K562 (cell line): ENCODE results near the gene MALAT1. TPM values are rescaled to one million over a fixed set of nuclear protein-coding genes. Genes with fewer than 3 reads are reported as not detected.

ENCODE experiments used
- CHD1 ChIP-seq: fragments of 200-600 bp; sonication (generic); IDR thresholded peaks from one replicate; pipeline ENCODE4 v1.6.1; 2012; ENCODE audit warnings: mild to moderate bottlenecking, moderate library complexity, low read length, inconsistent platforms
- GATAD2A ChIP-seq: fragments of 450-650 bp; IDR thresholded peaks from 2 replicates; pipeline ENCODE4 v1.6.1; 2017
- JUN ChIP-seq, 2 experiments: sonication (generic) in 1 of 2; formaldehyde crosslinking in 1 of 2; IDR thresholded peaks; 2 replicates each; pipeline versions ENCODE4 v1.6.1 to v1.8.0; 2012 to 2022; ENCODE audit warnings: borderline replicate concordance in 2 of 2, mild to moderate bottlenecking in 2 of 2, improper control_type of control experiment in 1 of 2, low read depth in 1 of 2, low read length in 1 of 2, missing genetic modification reagents in 1 of 2
- MAFF ChIP-seq: IDR thresholded peaks from 2 replicates; pipeline ENCODE4 v1.6.1; 2012; ENCODE audit warnings: low read length, improper control_type of control experiment
- MAX ChIP-seq: sonication (generic); formaldehyde crosslinking; IDR thresholded peaks from 2 replicates; pipeline ENCODE4 v1.9.0; 2022; ENCODE audit warnings: mild to moderate bottlenecking, missing genetic modification reagents
- NEUROD1 ChIP-seq: fragments of 150-350 bp; IDR thresholded peaks from 2 replicates; pipeline ENCODE4 v1.6.1; 2014; ENCODE audit warnings: borderline replicate concordance, low read length, low read depth; ENCODE audit not compliant: partially characterized antibody
- PCBP2 ChIP-seq: fragments of 200-400 bp; formaldehyde crosslinking; IDR thresholded peaks from 2 replicates; pipeline ENCODE4 v1.6.1; 2018; ENCODE audit warnings: low read length, low read depth, mild to moderate bottlenecking, moderate library complexity; ENCODE audit not compliant: poor library complexity, severe bottlenecking
- POLR2G ChIP-seq: fragments of 200-400 bp; formaldehyde crosslinking; IDR thresholded peaks from 2 replicates; pipeline ENCODE4 v1.6.1; 2017; ENCODE audit warnings: low read depth, mild to moderate bottlenecking, antibody characterized with exemption, low read length, moderate library complexity
- SMC3 ChIP-seq: conservative IDR thresholded peaks from 2 replicates; pipeline ENCODE4 v1.6.1; 2011; ENCODE audit warnings: low read depth, low read length, improper control_type of control experiment; ENCODE audit not compliant: insufficient read depth
- SP1 ChIP-seq: sonication (generic); formaldehyde crosslinking; IDR thresholded peaks from 2 replicates; pipeline ENCODE4 v1.8.1; 2022; ENCODE audit warnings: mild to moderate bottlenecking, missing genetic modification reagents
- ZEB2 ChIP-seq: fragments of 450-650 bp; IDR thresholded peaks from 2 replicates; pipeline ENCODE4 v1.6.1; 2016
- ZNF354B ChIP-seq: fragments of 250-450 bp; sonication (Bioruptor Pico); IDR thresholded peaks from 2 replicates; pipeline ENCODE4 v1.4.0; 2020
- ZNF41 ChIP-seq: fragments of 250-450 bp; sonication (Bioruptor Pico); conservative IDR thresholded peaks from 2 replicates; pipeline ENCODE4 v1.4.0; 2020; ENCODE audit warnings: mild to moderate bottlenecking
- ZNF511 ChIP-seq: sonication (generic); formaldehyde crosslinking; IDR thresholded peaks from 2 replicates; pipeline ENCODE4 v1.8.0; 2022; ENCODE audit warnings: mild to moderate bottlenecking, missing genetic modification reagents
- ZNF609 ChIP-seq: sonication (generic); formaldehyde crosslinking; IDR thresholded peaks from 2 replicates; pipeline ENCODE4 v1.8.1; 2023; ENCODE audit warnings: missing genetic modification reagents, mild to moderate bottlenecking, borderline replicate concordance
- ZNF696 ChIP-seq: fragments of 250-450 bp; sonication (Bioruptor Pico); conservative IDR thresholded peaks from 2 replicates; pipeline ENCODE4 v1.4.0; 2020; ENCODE audit warnings: mild to moderate bottlenecking, moderate library complexity
- ZNF778 ChIP-seq: fragments of 450-650 bp; formaldehyde crosslinking; IDR thresholded peaks from 2 replicates; pipeline ENCODE4 v1.4.0; 2020; ENCODE audit warnings: mild to moderate bottlenecking, moderate library complexity
- polyA plus RNA-seq, 8 experiments: library from polyadenylated mRNA; depleted of rRNA in 4 of 8; stranded (reverse) in 5 of 8; unstranded in 3 of 8; fragments of >200 nt; fragmentation: Nextera tagmentation in 2 of 8; fragmentation: Illumina TruSeq in 1 of 8; extraction: Ambion mirVana in 2 of 8; extraction: Trizol in 1 of 8; gene quantifications; 2 replicates each; pipeline versions ENCODE4 v1.2.1 to v1.2.3, GENCODE V29; 2011 to 2014; ENCODE audit warnings: inconsistent platforms in 1 of 8, missing spikeins in 1 of 8
- total RNA-seq, 7 experiments: library from RNA; depleted of rRNA in 6 of 7; stranded (reverse); fragments of >200 nt in 6 of 7; fragmentation: Illumina TruSeq in 2 of 7; extraction: Trizol in 2 of 7; gene quantifications; 2 replicates each; pipeline versions ENCODE4 v1.2.1 to v1.2.3, GENCODE V29; 2011 to 2021; ENCODE audit warnings: low replicate concordance in 1 of 7
- TF ChIP-seq, protein P1 (sequence below): fragments of 450-650 bp; formaldehyde crosslinking; IDR thresholded peaks from 2 replicates; pipeline ENCODE4 v1.4.0; 2020; ENCODE audit warnings: mild to moderate bottlenecking, moderate library complexity

MALAT1 gene
- total and polyA plus RNA-seq, 9 of the 15 experiments (the other 6 are each of a cell fraction or from before 2014, with no cell fraction given) = 363 to 8,715 (median 2,351) TPM

GRCh38 chr11:65506772-65507505, 8.1 kb downstream of the MALAT1 start (continued):
- TF ChIP-seq MAX (CRISPR knock-in tag) (peak; percentile 84), SMC3 (no peak), ZNF354B (CRISPR knock-in tag) (peak; percentile 87), MAFF (peak; percentile 65), PCBP2 (peak; percentile 61), ZEB2 (peak; percentile 96), ZNF609 (peak; percentile 75; the same call in 1 of the 2 replicates), JUN (IDR thresholded peaks at IDR 0.05; ENCODE audit: borderline replicate concordance, low read depth, low read length) (no peak), JUN (CRISPR knock-in tag; IDR thresholded peaks at IDR 0.05; ENCODE audit: borderline replicate concordance) (0 out of 2 replicates have a peak, but pooled peaks have one; percentile 59), ZNF696 (CRISPR knock-in tag) (peak; percentile 90), ZNF41 (CRISPR knock-in tag) (peak; percentile 91), POLR2G (peak; percentile 86), SP1 (CRISPR knock-in tag) (peak; percentile 95), CHD1 (no peak), GATAD2A (no peak), ZNF778 (CRISPR knock-in tag) (no peak), ZNF511 (CRISPR knock-in tag) (no peak; the same call in 1 of the 2 replicates), NEUROD1 (no peak)
- TF ChIP-seq, protein P1, sequence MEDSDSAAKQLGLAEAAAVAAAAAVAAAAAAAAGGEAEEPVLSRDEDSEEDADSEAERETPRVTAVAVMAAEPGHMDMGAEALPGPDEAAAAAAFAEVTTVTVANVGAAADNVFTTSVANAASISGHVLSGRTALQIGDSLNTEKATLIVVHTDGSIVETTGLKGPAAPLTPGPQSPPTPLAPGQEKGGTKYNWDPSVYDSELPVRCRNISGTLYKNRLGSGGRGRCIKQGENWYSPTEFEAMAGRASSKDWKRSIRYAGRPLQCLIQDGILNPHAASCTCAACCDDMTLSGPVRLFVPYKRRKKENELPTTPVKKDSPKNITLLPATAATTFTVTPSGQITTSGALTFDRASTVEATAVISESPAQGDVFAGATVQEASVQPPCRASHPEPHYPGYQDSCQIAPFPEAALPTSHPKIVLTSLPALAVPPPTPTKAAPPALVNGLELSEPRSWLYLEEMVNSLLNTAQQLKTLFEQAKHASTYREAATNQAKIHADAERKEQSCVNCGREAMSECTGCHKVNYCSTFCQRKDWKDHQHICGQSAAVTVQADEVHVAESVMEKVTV (CRISPR knock-in tag) = peak; percentile 81
